ENCODE results near the gene CCDC102A.

CCDC102A gene

GRCh38 chr16:57479976-57480753 lies 56.2 kb downstream of the CCDC102A start:
- DNase-seq (ENCODE audit: extremely low read depth in 1 of 2, low read depth in 1 of 2): no peak

DNA sequence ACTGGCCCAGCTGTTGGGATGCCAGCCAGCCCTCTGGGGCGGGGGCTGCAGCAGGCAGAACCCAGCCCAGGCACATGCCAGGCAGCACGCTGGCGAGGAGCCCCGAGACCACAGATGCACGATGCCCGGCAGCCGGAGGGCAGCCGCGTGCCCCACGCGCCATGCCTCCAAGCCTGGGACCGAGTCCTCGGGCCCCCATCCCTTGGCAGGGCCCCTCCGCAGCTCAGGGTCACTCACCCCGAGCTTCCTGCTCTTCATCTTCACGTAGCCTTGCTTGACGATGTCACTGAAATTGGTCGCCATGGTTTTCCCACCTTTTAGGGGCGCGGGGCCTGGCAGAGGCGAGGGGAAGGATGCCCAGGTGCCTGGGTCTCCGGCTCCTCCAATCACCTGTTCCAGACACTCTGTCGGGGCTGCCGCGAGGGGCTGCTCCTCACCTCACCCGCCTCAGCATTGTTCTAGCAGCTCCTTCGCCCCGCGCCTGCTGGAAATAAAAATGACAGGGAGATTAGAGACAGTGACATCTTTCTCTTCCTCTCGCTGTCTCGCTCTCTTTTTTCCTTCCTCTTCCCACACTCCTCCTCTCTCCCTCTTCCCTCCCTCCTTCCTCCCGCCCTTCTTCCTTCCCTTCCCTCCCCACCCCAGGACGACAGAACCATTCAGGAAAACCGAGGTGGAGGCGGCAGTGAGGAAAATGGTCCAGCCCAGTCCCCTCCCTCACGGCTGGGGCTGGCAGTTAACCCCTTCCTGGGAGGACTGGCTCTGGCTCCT lies 57.0 kb downstream of the CCDC102A start:
- DNase-seq (ENCODE audit: extremely low read depth in 1 of 2, low read depth in 1 of 2): no peak

GRCh38 chr16:57478396-57479204 lies 57.8 kb downstream of the CCDC102A start:
- no peak for DNase-seq (ENCODE audit: extremely low read depth in 1 of 2, low read depth in 1 of 2)

DNA sequence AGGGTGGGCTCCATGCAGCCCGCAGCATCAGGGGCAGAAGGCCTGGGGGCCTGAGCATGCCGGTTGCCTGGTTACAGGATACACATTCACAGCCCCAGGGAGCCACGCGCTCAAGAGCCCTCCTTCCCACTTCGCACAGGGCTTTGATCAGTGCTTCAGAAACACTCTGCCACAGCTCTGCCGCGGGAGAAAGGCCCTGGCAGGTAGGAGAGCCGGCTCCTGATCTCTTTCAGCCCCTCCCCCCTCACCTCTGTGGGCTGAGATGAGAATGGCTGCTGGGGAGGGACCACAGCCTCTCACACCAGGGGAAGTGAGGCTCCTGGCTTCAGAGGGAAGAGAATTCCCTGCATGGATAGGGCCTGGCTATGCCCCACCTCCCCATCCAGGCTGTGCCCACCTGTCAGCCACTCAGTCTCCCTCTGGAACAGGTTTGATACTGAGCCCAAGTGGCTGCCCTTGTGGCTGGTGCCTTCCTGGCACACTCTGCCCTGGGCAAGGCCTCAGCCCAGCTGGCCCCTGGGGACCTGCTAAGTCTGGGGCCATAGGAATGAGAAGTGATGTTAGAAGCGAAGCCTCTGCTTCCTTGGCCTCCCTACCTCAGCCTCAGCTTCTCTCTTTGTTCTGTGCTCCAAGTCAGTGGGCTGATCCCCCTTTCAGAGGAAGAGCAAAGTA lies 58.7 kb downstream of the CCDC102A start:
- DNase-seq (ENCODE audit: extremely low read depth in 1 of 2, low read depth in 1 of 2): no peak

DNA sequence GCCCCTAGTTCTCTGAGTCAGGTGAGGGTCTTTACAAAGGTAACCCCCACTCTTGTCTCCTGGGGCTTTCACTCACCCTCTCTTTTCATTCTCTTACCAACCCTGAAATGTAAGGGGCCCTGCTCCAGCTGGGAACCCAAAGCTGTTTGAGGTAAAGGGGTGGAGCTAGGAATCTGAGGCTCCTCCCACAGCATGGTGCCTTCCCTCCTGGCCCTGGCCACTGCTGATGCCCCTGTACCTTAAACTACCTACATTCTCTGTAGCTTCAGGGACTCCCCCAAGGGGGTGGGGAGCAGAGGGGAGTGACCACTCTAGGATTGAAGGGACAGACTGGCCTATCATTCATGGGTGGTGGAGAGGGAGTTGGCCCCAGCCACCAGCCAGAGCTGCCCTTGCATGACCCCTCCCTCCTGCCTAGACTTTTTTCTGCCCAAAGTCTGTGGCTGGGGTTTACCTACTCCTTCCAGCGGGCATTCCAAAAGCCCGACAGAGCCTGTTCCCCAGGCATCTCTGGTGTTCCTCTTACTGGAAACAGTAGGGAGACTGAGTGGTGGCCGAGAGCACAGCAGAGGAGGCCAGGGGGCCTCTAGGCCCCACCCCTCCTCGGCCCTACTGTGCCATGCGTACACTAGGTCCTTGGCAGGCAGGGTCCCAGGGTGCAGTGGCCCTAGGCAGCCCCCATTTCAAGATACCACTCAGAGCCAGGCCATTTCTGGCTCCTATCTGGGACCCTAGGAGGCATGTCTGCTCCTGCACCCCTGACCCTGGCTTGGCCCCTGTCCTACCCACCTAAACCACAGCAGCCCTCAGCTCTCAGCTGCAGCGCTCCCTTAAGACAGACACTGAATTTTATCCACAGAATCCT lies 59.6 kb downstream of the CCDC102A start:
- DNase-seq (ENCODE audit: extremely low read depth in 1 of 2, low read depth in 1 of 2): no peak

DNA sequence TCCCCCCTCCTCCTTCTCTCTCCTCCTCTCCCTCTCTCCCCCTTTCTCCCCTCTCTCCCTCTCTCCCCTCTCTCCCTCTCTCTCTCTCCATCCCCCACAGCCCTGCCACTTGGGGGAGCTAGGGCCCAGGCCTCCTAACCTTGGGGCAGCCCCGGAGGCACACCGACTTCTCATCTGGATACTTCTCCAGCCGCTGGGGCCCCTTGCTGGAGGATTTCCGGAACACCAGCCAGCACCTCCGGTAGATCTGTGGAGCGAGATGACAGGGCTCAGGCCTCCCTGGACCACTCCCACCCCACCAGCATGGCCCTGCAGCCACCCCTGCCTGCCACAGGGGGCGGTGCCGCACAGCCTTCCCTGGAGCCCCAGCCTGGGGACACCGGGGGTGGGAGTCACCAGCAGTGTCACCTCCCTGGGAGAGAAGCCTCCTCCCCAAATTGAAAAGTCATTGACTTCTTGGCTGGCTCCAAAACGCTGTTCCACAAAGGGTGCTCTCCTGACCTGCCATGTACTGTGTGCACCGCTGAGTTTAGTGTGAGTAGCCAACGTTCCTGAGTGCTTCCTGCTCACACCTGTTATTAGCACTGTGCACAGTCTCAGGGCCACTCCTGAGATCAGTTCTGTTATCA lies 60.5 kb downstream of the CCDC102A start:
- peak; percentile 65 to 77 for DNase-seq (ENCODE audit: extremely low read depth in 1 of 2, low read depth in 1 of 2)

- no peak for DNase-seq (ENCODE audit: extremely low read depth in 1 of 2, low read depth in 1 of 2)
Observed at GRCh38 chr16:57474671-57475661, 61.4 kb downstream of the CCDC102A start.

DNA sequence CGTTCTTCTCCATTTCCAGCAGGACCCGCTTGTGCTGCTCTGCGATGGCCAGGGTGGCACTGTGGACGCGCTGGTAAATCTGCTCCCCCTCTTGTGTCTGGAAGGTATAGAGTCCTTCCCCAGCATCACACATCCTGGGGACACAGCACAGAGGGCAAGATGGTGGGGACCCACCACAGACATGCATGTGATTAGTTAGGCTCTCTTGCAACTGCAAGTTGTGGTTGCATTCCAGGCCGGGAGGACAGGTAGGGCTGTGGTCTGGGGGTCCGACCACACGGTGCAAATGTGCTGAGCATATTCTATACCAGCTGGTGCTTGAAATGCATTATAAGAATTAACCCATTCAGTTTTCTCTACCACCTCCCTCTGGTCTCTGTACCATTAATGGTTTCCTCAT lies 62.5 kb downstream of the CCDC102A start:
- DNase-seq (ENCODE audit: extremely low read depth in 1 of 2, low read depth in 1 of 2): no peak

GRCh38 chr16:57473176-57473840 lies 63.1 kb downstream of the CCDC102A start:
- no peak for DNase-seq (ENCODE audit: extremely low read depth in 1 of 2, low read depth in 1 of 2)

GRCh38 chr16:57472665-57473060 lies 63.7 kb downstream of the CCDC102A start:
- DNase-seq (ENCODE audit: extremely low read depth in 1 of 2, low read depth in 1 of 2): no peak

GRCh38 chr16:57471852-57472664 lies 64.3 kb downstream of the CCDC102A start:
- no peak for DNase-seq (ENCODE audit: extremely low read depth in 1 of 2, low read depth in 1 of 2)

DNA sequence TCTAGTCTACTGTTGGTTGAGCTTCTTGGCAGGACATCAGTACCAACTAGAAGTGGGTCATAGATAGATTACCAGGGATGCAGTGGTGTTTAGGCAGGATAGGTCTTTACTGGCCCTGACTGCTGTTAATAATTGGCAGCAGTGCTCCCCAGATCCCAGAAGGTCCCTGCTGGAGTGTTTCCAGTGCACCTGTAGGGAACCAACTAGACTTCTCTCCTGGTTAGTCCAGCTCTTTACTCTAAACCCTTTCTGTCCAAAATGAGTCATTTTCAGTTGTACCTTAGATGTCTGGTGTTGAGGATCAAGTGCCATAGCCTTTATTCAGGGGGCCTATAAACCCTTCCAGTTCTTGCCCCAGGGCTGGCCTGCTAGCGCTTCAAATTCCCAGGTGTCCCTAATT lies 65.2 kb downstream of the CCDC102A start:
- no peak for DNase-seq (ENCODE audit: extremely low read depth in 1 of 2, low read depth in 1 of 2)

- no peak for DNase-seq (ENCODE audit: extremely low read depth in 1 of 2, low read depth in 1 of 2)
Observed at GRCh38 chr16:57470711-57471110, 65.7 kb downstream of the CCDC102A start.

DNA sequence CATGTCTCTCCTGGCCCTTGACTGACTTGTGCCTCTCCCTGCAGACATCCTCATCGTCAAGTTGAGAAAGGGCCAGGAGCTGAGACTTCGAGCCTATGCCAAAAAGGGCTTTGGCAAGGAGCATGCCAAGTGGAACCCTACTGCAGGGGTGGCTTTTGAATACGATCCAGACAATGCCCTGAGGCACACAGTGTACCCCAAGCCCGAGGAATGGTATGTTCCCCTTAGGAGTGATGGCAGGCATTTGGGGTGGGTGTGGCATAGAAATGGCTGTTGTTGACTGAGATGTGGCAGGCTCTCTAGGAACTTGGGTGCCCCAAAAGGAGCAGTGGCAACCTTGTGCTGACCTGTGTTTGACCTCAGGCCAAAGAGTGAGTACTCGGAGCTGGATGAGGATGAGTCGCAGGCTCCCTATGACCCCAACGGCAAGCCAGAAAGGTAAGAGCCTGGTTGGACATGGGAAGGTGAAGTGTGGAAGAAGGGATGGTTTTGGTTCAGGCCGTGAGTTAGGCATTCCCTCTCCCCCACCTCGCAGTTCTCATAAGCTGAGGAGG lies 66.4 kb downstream of the CCDC102A start:
- no peak for DNase-seq (ENCODE audit: extremely low read depth in 1 of 2, low read depth in 1 of 2)

DNA sequence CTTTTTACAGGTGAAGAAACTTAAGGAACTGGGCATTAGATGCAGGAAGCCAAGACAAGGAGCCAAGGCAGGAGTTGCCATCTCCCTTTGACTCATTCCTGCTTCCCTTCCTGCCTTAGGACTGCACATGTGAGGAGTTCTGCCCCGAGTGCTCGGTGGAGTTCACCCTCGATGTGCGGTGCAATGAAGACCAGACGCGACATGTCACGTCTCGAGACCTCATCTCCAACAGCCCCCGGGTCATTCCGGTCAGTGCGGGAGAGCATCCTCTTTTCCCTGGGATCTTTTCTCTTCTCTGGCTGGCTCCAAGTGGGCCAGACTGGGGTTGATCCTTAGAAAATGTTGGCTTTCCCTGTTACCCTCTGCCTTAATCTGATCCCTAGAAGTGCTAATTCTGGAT lies 67.3 kb downstream of the CCDC102A start:
- no peak for DNase-seq (ENCODE audit: extremely low read depth in 1 of 2, low read depth in 1 of 2)

- DNase-seq (ENCODE audit: extremely low read depth in 1 of 2, low read depth in 1 of 2): no peak
Observed at GRCh38 chr16:57468346-57468745, 68.0 kb downstream of the CCDC102A start.

DNA sequence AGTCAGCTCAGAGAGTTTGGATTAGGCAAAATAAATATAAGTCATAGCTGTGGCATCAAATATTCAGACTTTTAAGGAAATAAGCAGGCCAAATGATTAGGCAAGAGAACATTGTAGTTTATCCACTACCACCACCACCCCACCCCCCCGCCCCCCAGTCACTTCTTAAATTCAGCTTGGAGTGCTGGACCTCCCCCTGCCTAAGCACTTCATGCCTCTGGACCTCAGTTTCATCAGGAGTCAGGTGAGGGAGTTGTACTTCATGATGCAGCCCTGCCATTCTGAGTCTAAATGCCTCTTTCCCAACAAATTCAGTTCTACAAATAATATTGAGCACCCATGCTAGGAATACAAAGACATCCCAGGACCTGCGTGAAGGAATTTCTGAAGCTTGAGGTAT lies 71.8 kb downstream of the CCDC102A start:
- no peak for DNase-seq (ENCODE audit: extremely low read depth in 1 of 2, low read depth in 1 of 2)
